Measurements from ENCODE around the gene CCR5. TPM values are rescaled to one million over a fixed set of nuclear protein-coding genes. Genes with fewer than 3 reads are reported as not detected.

The CCR5 gene
- total RNA-seq, 1 donor from 2014 or later: not detected

DNA sequence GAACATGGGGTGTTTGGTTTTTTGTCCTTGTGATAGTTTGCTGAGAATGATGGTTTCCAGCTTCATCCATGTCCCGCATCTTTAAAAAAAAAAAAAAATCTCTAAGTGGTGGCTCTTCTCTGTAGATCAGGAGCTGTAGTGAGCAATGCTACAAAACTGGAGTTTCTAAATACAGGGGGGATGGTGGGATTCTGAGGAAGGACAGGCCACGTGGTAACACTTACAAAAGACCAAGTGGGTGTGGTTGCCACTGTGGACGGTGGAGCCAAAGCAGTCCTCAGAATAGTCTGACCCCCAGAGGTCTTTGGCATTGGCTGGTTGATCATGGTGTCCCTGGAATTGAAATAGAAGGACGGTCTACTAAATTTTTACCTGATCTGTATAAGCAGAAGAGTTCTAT lies 44.0 kb downstream of the CCR5 start:
- no peaks in the 10 kb centered on the region for H3K9me3 Mint-ChIP-seq (ENCODE audit: low read depth)
- no peaks in the 10 kb centered on the region for H3K36me3 Mint-ChIP-seq (ENCODE audit: insufficient read depth)
- DNase-seq (ENCODE audit: low spot score, unreplicated experiment): no peak
- H3K4me1 Mint-ChIP-seq (ENCODE audit: low read depth): peaks cover 4% of the 10 kb centered on the region
- peaks cover 4% of the 10 kb centered on the region for H3K27me3 Mint-ChIP-seq
- H3K4me3 Mint-ChIP-seq (ENCODE audit: low read depth): no peak overlapping the region
- H3K27ac Mint-ChIP-seq: no peak overlapping the region
- TF ChIP-seq, protein P1, sequence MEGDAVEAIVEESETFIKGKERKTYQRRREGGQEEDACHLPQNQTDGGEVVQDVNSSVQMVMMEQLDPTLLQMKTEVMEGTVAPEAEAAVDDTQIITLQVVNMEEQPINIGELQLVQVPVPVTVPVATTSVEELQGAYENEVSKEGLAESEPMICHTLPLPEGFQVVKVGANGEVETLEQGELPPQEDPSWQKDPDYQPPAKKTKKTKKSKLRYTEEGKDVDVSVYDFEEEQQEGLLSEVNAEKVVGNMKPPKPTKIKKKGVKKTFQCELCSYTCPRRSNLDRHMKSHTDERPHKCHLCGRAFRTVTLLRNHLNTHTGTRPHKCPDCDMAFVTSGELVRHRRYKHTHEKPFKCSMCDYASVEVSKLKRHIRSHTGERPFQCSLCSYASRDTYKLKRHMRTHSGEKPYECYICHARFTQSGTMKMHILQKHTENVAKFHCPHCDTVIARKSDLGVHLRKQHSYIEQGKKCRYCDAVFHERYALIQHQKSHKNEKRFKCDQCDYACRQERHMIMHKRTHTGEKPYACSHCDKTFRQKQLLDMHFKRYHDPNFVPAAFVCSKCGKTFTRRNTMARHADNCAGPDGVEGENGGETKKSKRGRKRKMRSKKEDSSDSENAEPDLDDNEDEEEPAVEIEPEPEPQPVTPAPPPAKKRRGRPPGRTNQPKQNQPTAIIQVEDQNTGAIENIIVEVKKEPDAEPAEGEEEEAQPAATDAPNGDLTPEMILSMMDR (IDR thresholded peaks at IDR 0.05; ENCODE audit: unreplicated experiment): no peak

DNA sequence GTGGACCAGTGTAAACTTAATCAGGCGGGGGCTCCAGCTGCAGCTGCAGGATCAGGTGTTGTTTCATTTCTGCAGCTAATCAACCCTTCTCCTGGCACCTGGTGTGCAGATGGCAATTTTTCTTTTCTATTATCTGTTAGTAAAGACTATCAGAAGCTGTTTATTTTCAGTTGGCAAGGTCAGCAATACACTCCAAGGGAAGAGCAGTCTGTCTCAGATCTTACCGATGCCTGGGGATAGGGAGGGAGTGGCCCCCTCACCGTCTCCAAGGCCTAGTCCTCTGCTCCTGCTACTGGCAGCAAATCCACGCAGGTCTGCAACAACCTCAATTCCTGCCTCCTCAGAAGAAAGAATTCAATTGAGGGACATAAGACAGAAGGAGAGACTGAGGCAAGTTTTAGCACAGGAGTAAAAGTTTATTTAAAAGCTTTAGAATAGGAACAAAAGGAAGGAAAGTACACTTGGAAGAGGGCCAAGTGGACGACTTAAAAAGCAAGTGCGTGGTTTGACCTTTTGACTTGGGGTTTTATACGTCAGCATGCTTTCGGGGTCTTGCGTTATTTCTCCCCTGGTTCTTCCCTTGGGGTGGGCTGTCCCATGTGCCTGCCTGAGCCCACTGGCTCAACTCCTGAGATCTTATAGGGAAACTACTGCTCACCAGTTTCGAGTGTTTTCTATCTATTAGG lies 45.5 kb downstream of the CCR5 start:
- Mint-ChIP-seq H3K27me3 (no peaks in the 10 kb centered on the region), H3K36me3 (ENCODE audit: insufficient read depth) (no peaks in the 10 kb centered on the region), H3K27ac (no peak overlapping the region), H3K4me3 (ENCODE audit: low read depth) (no peak overlapping the region), H3K4me1 (ENCODE audit: low read depth) (peaks cover 4% of the 10 kb centered on the region), H3K9me3 (ENCODE audit: low read depth) (no peaks in the 10 kb centered on the region)
- TF ChIP-seq, protein P1 (IDR thresholded peaks at IDR 0.05; ENCODE audit: unreplicated experiment): no peak
- no peak for DNase-seq (ENCODE audit: low spot score, unreplicated experiment)

DNA sequence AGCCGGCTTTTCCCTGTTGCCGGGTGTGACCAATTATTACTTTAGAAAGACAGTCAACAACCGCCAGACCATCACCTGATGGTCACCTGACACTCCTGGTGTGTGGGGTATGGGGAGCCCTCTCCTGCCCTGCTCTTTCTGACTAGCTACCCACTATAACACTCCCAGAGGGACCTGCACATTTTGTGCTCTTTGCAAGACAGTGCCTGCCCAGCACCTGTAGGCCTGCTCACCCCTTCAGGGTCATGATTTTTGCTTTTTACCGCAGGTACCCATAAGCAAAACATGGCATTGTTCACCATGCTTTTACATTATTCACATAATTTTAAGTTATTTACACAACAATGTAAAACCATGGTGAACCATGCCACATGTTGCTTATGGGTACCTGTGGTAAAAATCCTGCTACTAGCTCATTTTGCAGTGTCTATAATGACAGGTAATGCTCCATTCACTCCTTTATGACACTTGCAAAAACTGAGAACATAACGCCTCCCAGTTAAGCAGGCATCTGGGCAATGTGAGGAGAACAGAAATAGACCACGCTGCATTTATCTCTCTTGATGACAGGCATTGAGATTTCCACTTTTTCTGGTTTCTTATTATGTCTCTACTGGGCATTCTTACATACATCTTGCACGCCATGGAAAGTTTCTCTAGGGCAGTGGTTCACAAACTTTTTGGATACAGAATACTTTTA lies 46.2 kb downstream of the CCR5 start:
- DNase-seq (ENCODE audit: low spot score, unreplicated experiment): no peak
- Mint-ChIP-seq H3K36me3 (ENCODE audit: insufficient read depth) (no peaks in the 10 kb centered on the region), H3K27ac (no peak overlapping the region), H3K27me3 (no peaks in the 10 kb centered on the region), H3K4me1 (ENCODE audit: low read depth) (peaks cover 4% of the 10 kb centered on the region), H3K9me3 (ENCODE audit: low read depth) (no peaks in the 10 kb centered on the region), H3K4me3 (ENCODE audit: low read depth) (no peak overlapping the region)
- TF ChIP-seq, protein P1 (IDR thresholded peaks at IDR 0.05; ENCODE audit: unreplicated experiment): no peak

DNA sequence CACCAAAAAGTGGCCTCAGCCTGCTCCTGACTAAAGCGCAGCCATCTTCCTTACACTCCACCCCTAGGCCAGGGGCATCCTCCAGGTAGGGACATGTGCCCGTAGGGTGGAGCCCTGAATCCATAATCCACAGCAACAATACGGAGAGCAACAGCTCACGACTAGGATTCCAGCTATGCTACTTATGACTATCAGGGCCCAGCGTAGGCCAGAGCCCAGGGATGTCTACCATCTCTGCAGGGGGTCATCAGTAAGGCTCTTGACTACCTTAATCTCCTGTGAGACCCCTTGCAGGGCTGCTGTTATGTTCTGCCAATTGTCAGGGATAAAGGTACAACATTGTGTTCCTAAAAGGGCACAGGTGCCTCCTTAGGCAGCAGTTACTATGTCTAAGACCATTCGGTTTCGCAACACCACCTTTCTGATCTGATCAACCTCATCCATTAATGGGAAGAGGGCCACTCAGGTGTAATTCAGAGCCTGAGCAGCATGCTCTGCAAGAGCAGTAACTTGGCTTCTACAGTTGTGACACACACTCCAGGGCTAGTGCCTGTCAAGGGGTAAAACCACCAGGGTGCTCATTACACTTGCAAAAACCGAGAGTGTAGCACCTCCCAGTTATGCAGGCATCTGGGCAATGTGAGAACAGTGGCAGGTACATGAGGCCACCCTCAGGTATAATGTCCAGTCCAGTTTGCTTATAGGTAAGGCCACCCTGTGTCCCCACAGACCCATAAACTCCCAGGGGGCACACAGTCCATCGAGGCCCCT lies 47.3 kb downstream of the CCR5 start:
- Mint-ChIP-seq H3K4me1 (ENCODE audit: low read depth) (peaks cover 4% of the 10 kb centered on the region), H3K9me3 (ENCODE audit: low read depth) (no peaks in the 10 kb centered on the region), H3K27me3 (no peaks in the 10 kb centered on the region), H3K36me3 (ENCODE audit: insufficient read depth) (no peaks in the 10 kb centered on the region), H3K27ac (no peak overlapping the region), H3K4me3 (ENCODE audit: low read depth) (no peak overlapping the region)
- DNase-seq (ENCODE audit: low spot score, unreplicated experiment): no peak
- TF ChIP-seq, protein P1 (IDR thresholded peaks at IDR 0.05; ENCODE audit: unreplicated experiment): no peak

DNA sequence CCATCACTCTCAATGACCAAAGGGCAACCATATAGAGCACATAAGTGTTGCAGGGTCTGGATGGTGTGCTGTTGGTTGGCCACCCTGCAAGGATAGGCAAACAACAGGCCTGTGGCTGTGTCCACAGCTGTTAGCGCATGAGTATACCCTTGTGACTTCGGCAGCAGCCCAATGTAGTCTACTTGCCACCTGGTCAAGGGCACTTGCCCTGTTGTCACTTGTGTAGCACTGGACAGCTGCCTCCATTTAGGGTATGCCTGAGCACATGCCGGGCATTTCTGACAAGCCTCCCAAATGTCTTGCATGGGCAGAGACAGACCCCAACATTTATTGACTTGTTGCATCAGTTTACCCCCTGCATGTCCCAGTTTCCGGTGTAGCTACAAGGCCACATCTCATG lies 49.1 kb downstream of the CCR5 start:
- Mint-ChIP-seq H3K4me1 (ENCODE audit: low read depth) (peaks cover 4% of the 10 kb centered on the region), H3K27me3 (no peaks in the 10 kb centered on the region), H3K9me3 (ENCODE audit: low read depth) (no peaks in the 10 kb centered on the region), H3K27ac (no peak overlapping the region), H3K4me3 (ENCODE audit: low read depth) (no peak overlapping the region), H3K36me3 (ENCODE audit: insufficient read depth) (no peaks in the 10 kb centered on the region)
- DNase-seq (ENCODE audit: low spot score, unreplicated experiment): no peak
- TF ChIP-seq, protein P1 (IDR thresholded peaks at IDR 0.05; ENCODE audit: unreplicated experiment): no peak

Measured in progenitor cell of endocrine pancreas (in vitro differentiated cells).